Breast epithelium (tissue), 4 donors: ENCODE data around the gene ANAPC10. TPM values are rescaled to one million over a fixed set of nuclear protein-coding genes. Genes with fewer than 3 reads are reported as not detected.

Experiments used
- DNase-seq, 2 donors: peaks; one replicate each; pipeline ENCODE4 v3.0.0-alpha.2; 2019; ENCODE audit warnings: low spot score in 2 of 2
- H3K27ac ChIP-seq, 2 donors: fragments of 200-600 bp; sonication (generic) in 1 of 2; one replicate each; pipeline ENCODE4 v1.5.1; 2016 to 2019; ENCODE audit warnings: mild to moderate bottlenecking in 1 of 2
- H3K27me3 ChIP-seq, 2 donors: fragments of 200-600 bp; sonication (generic) in 1 of 2; one replicate each; pipeline versions ENCODE4 v1.5.1 to v1.6.0; 2017 to 2019; ENCODE audit warnings: control low read depth in 1 of 2, mild to moderate bottlenecking in 1 of 2
- H3K36me3 ChIP-seq: fragments of 200-600 bp; one replicate; pipeline ENCODE4 v1.5.1; 2019
- H3K4me1 ChIP-seq, 2 donors: fragments of 200-600 bp; sonication (generic); one replicate each; pipeline ENCODE4 v1.5.1; 2016 to 2019; ENCODE audit warnings: control low read depth in 1 of 2
- H3K4me3 ChIP-seq, 3 donors: fragments of 200-600 bp; sonication (generic); 1 replicate in 2 of 3; 2 replicates in 1 of 3; pipeline ENCODE4 v1.5.1; 2016 to 2019; ENCODE audit warnings: mild to moderate bottlenecking in 3 of 3, moderate library complexity in 2 of 3
- H3K9me3 ChIP-seq, 2 donors: fragments of 200-600 bp; sonication (generic) in 1 of 2; one replicate each; pipeline ENCODE4 v1.5.1; 2016 to 2019; ENCODE audit warnings: control low read depth in 1 of 2
- CTCF ChIP-seq, 3 donors: fragments of 450-650 bp; IDR thresholded peaks; one replicate each; pipeline ENCODE4 v1.5.1; 2016 to 2017; ENCODE audit warnings: antibody characterized with exemption in 3 of 3, mild to moderate bottlenecking in 3 of 3, moderate library complexity in 3 of 3
- POLR2A ChIP-seq: fragments of 450-650 bp; IDR thresholded peaks from one replicate; pipeline ENCODE4 v1.6.1; 2016; ENCODE audit warnings: antibody characterized with exemption, mild to moderate bottlenecking, moderate library complexity
- POLR2AphosphoS5 ChIP-seq, 3 donors: sonication (generic); formaldehyde crosslinking; IDR thresholded peaks; one replicate each; pipeline ENCODE4 v1.6.1; 2017; ENCODE audit warnings: antibody characterized with exemption in 3 of 3
- intact Hi-C: fragments of 100-400 bp; cut with DNase I; formaldehyde crosslinking; loops from one replicate; pipeline ENCODE4 v1.15.1; 2023; ENCODE audit warnings: low total_unique reads
- total RNA-seq, 3 donors: library from RNA; depleted of rRNA; stranded (reverse); fragments of >200 nt; gene quantifications; one replicate each; pipeline ENCODE4 v1.1.0, GENCODE V29; 2016

The ANAPC10 gene
- total RNA-seq, 3 donors from 2014 or later = 22.7 to 45.5 (median 38.0) TPM

GRCh38 chr4:145093638-145094037 is 4.4 kb downstream of the ANAPC10 start:
- H3K36me3 ChIP-seq = peaks cover 13% of the 10 kb centered on the region
- no peak for DNase-seq

DNA sequence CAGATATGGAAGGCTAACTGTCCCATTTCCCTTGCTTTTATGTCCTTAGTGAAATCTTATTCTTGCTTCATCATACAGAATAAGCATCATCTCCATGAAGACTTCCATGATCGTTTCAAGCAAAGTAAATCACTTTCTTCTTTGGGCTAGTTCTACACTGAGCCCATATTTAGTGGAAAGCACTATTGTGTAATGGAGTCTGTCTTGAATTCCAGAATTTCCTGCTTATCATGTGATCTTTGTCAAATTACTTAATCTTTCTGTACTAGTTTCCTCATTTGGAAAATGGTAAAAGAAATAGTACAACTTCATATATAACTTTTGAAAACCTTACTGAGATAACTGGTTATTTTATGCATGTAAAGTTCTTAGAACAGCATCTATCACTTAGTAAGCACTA is 7.6 kb downstream of the ANAPC10 start:
- Histone ChIP-seq H3K27ac (no peak overlapping the region), H3K36me3 (peaks cover 13% of the 10 kb centered on the region), H3K27me3 (no peaks in the 10 kb centered on the region), H3K4me1 (no peaks in the 10 kb centered on the region), H3K9me3 (peaks cover 4 to 8% of the 10 kb centered on the region in 2 donors), H3K4me3 (no peak overlapping the region)
- no peak for DNase-seq
- TF ChIP-seq CTCF (IDR thresholded peaks at IDR 0.05) (no peak), POLR2AphosphoS5 (IDR thresholded peaks at IDR 0.05) (no peak), POLR2A (no peak)
- intact Hi-C loops = no loop called here

More at GRCh38 chr4:145093638-145094037, 4.4 kb downstream of the ANAPC10 start:
- no peak overlapping the region for H3K27ac ChIP-seq
- no peak for TF ChIP-seq POLR2A
- TF ChIP-seq POLR2AphosphoS5 (IDR thresholded peaks at IDR 0.05) = no peak
- no peak for TF ChIP-seq CTCF (IDR thresholded peaks at IDR 0.05)
- H3K27me3 ChIP-seq = no peaks in the 10 kb centered on the region
- no peak overlapping the region for H3K4me3 ChIP-seq
- H3K4me1 ChIP-seq = no peaks in the 10 kb centered on the region
- peaks cover 4 to 8% of the 10 kb centered on the region in 2 donors for H3K9me3 ChIP-seq
- intact Hi-C loops = no loop called here

DNA sequence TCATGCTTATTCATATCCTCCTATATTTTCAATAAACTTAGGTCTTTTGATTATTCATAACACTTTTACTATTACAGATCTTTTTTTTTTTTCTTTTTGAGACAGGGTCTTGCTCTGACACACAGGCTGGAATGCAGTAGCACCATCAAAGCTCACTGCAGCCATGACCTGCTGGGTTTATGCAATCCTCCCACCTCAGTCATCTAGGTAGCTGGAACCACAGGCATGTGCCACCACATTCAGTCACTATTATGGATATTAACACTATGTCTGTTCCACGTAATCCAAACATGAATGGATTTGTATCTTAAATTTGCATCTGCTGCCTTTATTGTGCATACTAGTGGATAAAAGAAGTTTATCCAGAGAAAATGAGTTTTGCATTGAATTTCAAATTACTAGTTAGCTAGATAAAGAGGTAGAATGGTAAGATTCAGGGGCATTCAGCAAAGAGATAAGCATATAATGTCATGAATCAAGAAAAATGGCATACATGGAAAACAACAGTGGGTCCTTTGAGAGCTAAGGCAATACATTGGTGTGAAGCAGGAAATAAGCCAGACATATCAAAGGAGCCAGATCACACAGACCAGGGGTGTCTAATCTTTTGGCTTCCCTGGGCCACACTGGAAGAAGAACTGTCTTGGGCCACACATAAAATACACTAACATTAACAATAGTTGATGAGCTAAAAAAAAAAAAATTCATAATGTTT is 13.9 kb downstream of the ANAPC10 start:
- no peak for DNase-seq
- Histone ChIP-seq H3K4me1 (no peaks in the 10 kb centered on the region), H3K36me3 (no peaks in the 10 kb centered on the region), H3K27me3 (no peaks in the 10 kb centered on the region), H3K4me3 (no peak overlapping the region), H3K9me3 (no peaks in the 10 kb centered on the region), H3K27ac (no peak overlapping the region)
- intact Hi-C loops = no loop called here
- TF ChIP-seq POLR2AphosphoS5 (IDR thresholded peaks at IDR 0.05) (no peak), POLR2A (no peak), CTCF (IDR thresholded peaks at IDR 0.05) (no peak)

- intact Hi-C loops = no loop called here
- no peak overlapping the region for H3K27ac ChIP-seq
- no peak overlapping the region for H3K4me3 ChIP-seq
- no peaks in the 10 kb centered on the region for H3K27me3 ChIP-seq
- no peak for DNase-seq
- no peak for TF ChIP-seq POLR2A
- TF ChIP-seq CTCF (IDR thresholded peaks at IDR 0.05) = no peak
- no peak for TF ChIP-seq POLR2AphosphoS5 (IDR thresholded peaks at IDR 0.05)
- no peaks in the 10 kb centered on the region for H3K36me3 ChIP-seq
- no peaks in the 10 kb centered on the region for H3K9me3 ChIP-seq
- H3K4me1 ChIP-seq = no peaks in the 10 kb centered on the region
Measured at GRCh38 chr4:145081756-145082155, 16.2 kb downstream of the ANAPC10 start.

DNA sequence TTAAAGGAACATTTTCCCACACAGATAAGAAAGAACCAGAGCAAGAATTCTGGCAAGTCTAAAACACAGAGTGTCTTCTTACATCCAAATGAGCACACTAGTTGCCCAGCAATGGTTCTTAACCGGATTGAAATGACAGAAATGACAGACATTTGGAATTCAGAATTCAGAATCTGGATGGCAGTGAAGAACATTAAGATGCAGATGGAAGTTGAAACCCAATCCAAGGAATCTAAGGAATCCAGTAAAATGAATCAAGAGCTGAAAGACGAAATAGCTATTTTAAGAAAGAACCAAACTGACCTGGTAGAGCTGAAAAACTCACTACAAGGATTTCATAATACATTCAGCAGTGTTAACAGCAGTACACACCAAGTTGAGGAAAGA is 21.5 kb downstream of the ANAPC10 start:
- intact Hi-C loops = no loop called here
- no peaks in the 10 kb centered on the region for H3K9me3 ChIP-seq
- H3K4me1 ChIP-seq = no peaks in the 10 kb centered on the region
- DNase-seq = no peak
- no peaks in the 10 kb centered on the region for H3K36me3 ChIP-seq
- H3K27ac ChIP-seq = no peak overlapping the region
- TF ChIP-seq POLR2A (no peak), POLR2AphosphoS5 (IDR thresholded peaks at IDR 0.05) (no peak), CTCF (IDR thresholded peaks at IDR 0.05) (no peak)
- no peaks in the 10 kb centered on the region for H3K27me3 ChIP-seq
- no peak overlapping the region for H3K4me3 ChIP-seq
